ENCODE data around the gene NPTN. TPM values are rescaled to one million over a fixed set of nuclear protein-coding genes. Genes with fewer than 3 reads are reported as not detected.
"Not testable (repeated sequence)": the region's sequence is repeated elsewhere in the genome, so short reads cannot be mapped to it uniquely, and the experiment has no call there.

NPTN gene
- total RNA-seq, 4 donors from 2014 or later = 66.6 to 94.3 (median 88.8) TPM

- ATAC-seq (ENCODE audit: low FRiP score) (no peak), DNase-seq (ENCODE audit: low spot score) (no peak)
Measured at GRCh38 chr15:73584699-73585420, 48.3 kb downstream of the NPTN start.

GRCh38 chr15:73583544-73583943 lies 49.6 kb downstream of the NPTN start:
- DNase-seq (ENCODE audit: low spot score) (no peak), ATAC-seq (ENCODE audit: low FRiP score) (no peak)
- no peak for TF ChIP-seq CTCF (IDR thresholded peaks at IDR 0.05)

More at GRCh38 chr15:73584699-73585420, 48.3 kb downstream of the NPTN start:
- no peak for TF ChIP-seq CTCF (IDR thresholded peaks at IDR 0.05)

DNA sequence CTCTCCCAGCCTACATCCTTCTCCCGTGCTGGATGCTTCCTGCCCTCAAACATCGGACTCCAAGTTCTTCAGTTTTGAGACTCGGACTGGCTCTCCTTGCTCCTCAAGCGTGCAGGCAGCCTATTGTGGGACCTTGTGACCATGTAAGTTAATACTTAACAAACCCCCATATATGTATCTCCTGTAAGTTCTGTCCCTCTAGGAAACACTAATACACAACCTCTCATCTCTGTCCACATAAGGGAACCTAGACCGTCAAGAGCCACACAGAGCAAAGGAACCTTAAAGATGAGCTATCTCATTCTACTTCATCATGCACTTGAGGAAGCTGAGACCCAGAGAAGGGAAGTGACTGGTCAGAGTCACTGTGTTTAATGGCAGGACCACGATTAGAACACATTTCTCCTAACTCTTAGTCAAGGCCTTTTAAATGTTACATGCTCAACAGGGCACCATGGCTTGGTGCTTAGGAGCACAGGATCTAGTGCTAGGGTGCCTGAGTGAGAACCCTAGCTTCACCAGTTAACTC lies 50.3 kb downstream of the NPTN start:
- no peak for TF ChIP-seq CTCF (IDR thresholded peaks at IDR 0.05)
- DNase-seq (ENCODE audit: low spot score) (no peak), ATAC-seq (ENCODE audit: low FRiP score) (no peak)

DNA sequence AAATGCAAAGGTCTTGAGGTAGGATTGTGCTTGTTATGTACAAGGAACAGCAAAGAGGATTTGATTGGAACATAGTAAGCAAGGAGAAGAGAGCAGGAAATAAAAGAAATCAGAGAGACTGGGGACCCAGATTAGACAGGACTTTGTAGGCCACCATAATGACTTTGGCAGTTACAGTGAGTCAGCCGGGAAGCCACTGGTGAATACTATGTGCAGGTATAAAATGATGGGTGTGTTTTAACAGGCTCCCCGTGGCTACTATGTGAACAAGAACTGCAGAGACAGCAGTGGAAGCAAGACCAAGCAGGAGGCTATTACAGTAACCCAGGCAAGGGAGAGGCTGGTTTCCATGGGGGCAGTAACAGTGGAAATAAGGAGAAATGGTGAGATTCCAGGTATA lies 55.2 kb downstream of the NPTN start:
- TF ChIP-seq CTCF (IDR thresholded peaks at IDR 0.05) = no peak
- DNase-seq (ENCODE audit: low spot score) (no peak), ATAC-seq (ENCODE audit: low FRiP score) (peak; percentile 28)

DNA sequence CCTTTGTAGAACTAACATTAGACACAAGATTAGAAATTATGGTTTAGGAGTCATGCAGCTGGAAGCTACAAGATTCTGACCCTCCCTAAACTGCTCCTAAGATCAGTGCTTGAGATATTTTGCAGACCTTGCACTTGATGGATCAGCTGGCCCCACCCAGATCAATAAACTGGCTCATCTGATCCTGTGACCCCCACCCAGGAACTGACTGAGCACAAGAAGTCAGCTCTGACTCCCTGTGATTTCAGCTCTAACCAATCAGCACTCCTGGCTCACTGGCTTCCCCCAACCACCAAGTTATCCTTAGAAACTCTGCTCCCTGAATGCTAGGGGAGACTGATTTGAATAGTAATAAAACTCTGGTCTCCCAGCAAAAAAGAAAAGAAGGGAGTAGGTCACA lies 55.6 kb downstream of the NPTN start:
- ATAC-seq (ENCODE audit: low FRiP score); DNase-seq (ENCODE audit: low spot score): not testable (repeated sequence)

- no peak for TF ChIP-seq CTCF (IDR thresholded peaks at IDR 0.05)
- DNase-seq (ENCODE audit: low spot score) (no peak), ATAC-seq (ENCODE audit: low FRiP score) (no peak)
Measured at GRCh38 chr15:73575636-73576247, 57.4 kb downstream of the NPTN start.

- TF ChIP-seq CTCF (IDR thresholded peaks at IDR 0.05) = no peak
- no peak for DNase-seq (ENCODE audit: low spot score)
- peak; percentile 29 for ATAC-seq (ENCODE audit: low FRiP score)
Measured at GRCh38 chr15:73573572-73573971, 59.6 kb downstream of the NPTN start.
